ENCODE measurements around the gene IL4R.

DNA sequence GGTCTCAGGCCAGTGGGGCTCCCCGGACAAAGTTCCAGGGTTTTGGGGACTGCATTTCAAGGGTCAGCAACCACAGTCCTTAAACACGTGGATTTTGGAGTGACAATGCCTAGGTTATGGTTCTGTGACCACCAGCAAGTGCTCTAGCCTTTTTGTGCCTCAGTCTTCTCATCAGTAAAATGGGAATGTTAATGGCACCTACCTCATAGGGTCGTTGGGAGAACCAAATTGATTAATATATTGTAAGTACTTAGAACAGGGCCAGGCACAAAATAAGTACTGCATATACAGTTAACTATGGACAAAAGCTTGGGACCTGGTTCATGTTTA lies 13.8 kb downstream of the IL4R start:
- TF ChIP-seq, protein P1, sequence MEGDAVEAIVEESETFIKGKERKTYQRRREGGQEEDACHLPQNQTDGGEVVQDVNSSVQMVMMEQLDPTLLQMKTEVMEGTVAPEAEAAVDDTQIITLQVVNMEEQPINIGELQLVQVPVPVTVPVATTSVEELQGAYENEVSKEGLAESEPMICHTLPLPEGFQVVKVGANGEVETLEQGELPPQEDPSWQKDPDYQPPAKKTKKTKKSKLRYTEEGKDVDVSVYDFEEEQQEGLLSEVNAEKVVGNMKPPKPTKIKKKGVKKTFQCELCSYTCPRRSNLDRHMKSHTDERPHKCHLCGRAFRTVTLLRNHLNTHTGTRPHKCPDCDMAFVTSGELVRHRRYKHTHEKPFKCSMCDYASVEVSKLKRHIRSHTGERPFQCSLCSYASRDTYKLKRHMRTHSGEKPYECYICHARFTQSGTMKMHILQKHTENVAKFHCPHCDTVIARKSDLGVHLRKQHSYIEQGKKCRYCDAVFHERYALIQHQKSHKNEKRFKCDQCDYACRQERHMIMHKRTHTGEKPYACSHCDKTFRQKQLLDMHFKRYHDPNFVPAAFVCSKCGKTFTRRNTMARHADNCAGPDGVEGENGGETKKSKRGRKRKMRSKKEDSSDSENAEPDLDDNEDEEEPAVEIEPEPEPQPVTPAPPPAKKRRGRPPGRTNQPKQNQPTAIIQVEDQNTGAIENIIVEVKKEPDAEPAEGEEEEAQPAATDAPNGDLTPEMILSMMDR (conservative IDR thresholded peaks at IDR 0.05 in 1 of 2, IDR thresholded peaks at IDR 0.05 in 1 of 2; ENCODE audit: low read depth in 1 of 2, low read length in 2 of 2) = no peak
- TF ChIP-seq EZH2 (IDR thresholded peaks at IDR 0.05; ENCODE audit: low read length, missing control alignments) = no peak

Data from fibroblast of lung (primary cell).